C4-2B (cell line): Measurements from ENCODE around the gene SFTA2.
"Not testable (repeated sequence)": the region's sequence is repeated elsewhere in the genome, so short reads cannot be mapped to it uniquely, and the experiment has no call there.

Experiments used
- H3K27ac ChIP-seq: fragments of 450-650 bp; 2 replicates; pipeline ENCODE4 v1.5.1; 2017
- CTCF ChIP-seq: fragments of 450-650 bp; conservative IDR thresholded peaks from 2 replicates; pipeline ENCODE4 v1.5.1; 2017; ENCODE audit warnings: mild to moderate bottlenecking
- ZFX ChIP-seq: fragments of 450-650 bp; IDR thresholded peaks from 2 replicates; pipeline ENCODE4 v1.6.1; 2017

The SFTA2 gene

GRCh38 chr6:30932665-30933365 lies 845 bp upstream of the SFTA2 start:
- H3K27ac ChIP-seq: no peak overlapping the region

GRCh38 chr6:30931272-30931671 lies 698 bp downstream of the SFTA2 start:
- H3K27ac ChIP-seq: no peak overlapping the region
- TF ChIP-seq CTCF (no peak), ZFX (no peak)

More at GRCh38 chr6:30932665-30933365, 845 bp upstream of the SFTA2 start:
- TF ChIP-seq CTCF: no peak
- no peak for TF ChIP-seq ZFX

GRCh38 chr6:30930506-30930905 lies 1.5 kb downstream of the SFTA2 start:
- no peak overlapping the region for H3K27ac ChIP-seq

GRCh38 chr6:30928677-30929076 lies 3.3 kb downstream of the SFTA2 start:
- no peak overlapping the region for H3K27ac ChIP-seq
- TF ChIP-seq ZFX: no peak
- TF ChIP-seq CTCF: no peak

More at GRCh38 chr6:30930506-30930905, 1.5 kb downstream of the SFTA2 start:
- TF ChIP-seq CTCF: no peak
- TF ChIP-seq ZFX: no peak

- not testable (repeated sequence) for H3K27ac ChIP-seq
These were observed 4.9 kb downstream of the SFTA2 start for GRCh38 chr6:30927080-30927479.

- no peak overlapping the region for H3K27ac ChIP-seq
- TF ChIP-seq ZFX (no peak), CTCF (no peak)
These were observed 5.3 kb downstream of the SFTA2 start for GRCh38 chr6:30926644-30927043.

GRCh38 chr6:30924040-30924627 lies 7.8 kb downstream of the SFTA2 start:
- H3K27ac ChIP-seq: not testable (repeated sequence)

- TF ChIP-seq CTCF (no peak), ZFX (no peak)
- no peak overlapping the region for H3K27ac ChIP-seq
These were observed 9.5 kb downstream of the SFTA2 start for GRCh38 chr6:30922447-30922852.
